Thyroid gland (tissue), 4 donors: ENCODE data around the gene SLC4A4.

Experiments
- CTCF ChIP-seq, 6 experiments: fragments of 200-600 bp in 3 of 6; fragments of 450-650 bp in 3 of 6; sonication (generic) in 3 of 6; IDR thresholded peaks; one replicate each; pipeline ENCODE4 v1.5.1; 2016 to 2019; ENCODE audit warnings: antibody characterized with exemption in 6 of 6, mild to moderate bottlenecking in 2 of 6, inconsistent platforms in 1 of 6, moderate library complexity in 1 of 6
- POLR2A ChIP-seq, 2 donors: fragments of 450-650 bp; IDR thresholded peaks; one replicate each; pipeline ENCODE4 v1.6.1; 2017; ENCODE audit warnings: antibody characterized with exemption in 2 of 2, mild to moderate bottlenecking in 2 of 2, moderate library complexity in 1 of 2

GRCh38 chr4:71449878-71450277 lies 111.1 kb downstream of the SLC4A4 start:
- TF ChIP-seq CTCF (IDR thresholded peaks at IDR 0.05) = no peak
- no peak for TF ChIP-seq POLR2A (IDR thresholded peaks at IDR 0.05)
